GM10248 (cell line): Measurements from ENCODE around the gene DLG2.

Experiments
- CTCF ChIA-PET: fragments of 300-600 bp; sonication (Branson Sonifier 250); formaldehyde crosslinking; extraction: SDS; loops from one replicate; lab custom pipeline; 2021; ENCODE audit warnings: antibody characterized with exemption; lab: Yijun Ruan, JAX
- POLR2A ChIA-PET: fragments of 350-650 bp; sonication (Branson Sonifier 250); formaldehyde crosslinking; extraction: SDS; loops from one replicate; lab custom pipeline; 2020; ENCODE audit warnings: antibody characterized with exemption; lab: Yijun Ruan, JAX
- DNase-seq: peaks from one replicate; pipeline ENCODE4 v3.0.0; 2012; ENCODE audit errors: extremely low spot score
- CTCF ChIP-seq: IDR thresholded peaks from 2 replicates; pipeline ENCODE4 v1.5.1; 2012; ENCODE audit warnings: mild to moderate bottlenecking, low read depth; ENCODE audit errors: extremely low read depth, missing control alignments, control extremely low read depth

The DLG2 gene

GRCh38 chr11:84524422-84525051, 1102.6 kb downstream of the DLG2 start:
- CTCF ChIA-PET = interaction anchor here (1.4 to 4.2 kb wide), 6 partner anchors 12 to 697 kb away, joined by 3 to 22 read pairs (median 8); no protein-coding TSS in a partner anchor
- TF ChIP-seq CTCF = peak; percentile 33
- POLR2A ChIA-PET = no interaction called here
- DNase-seq = peak; percentile 15

- no peak for DNase-seq
- POLR2A ChIA-PET = no interaction called here
- CTCF ChIA-PET = interaction anchor here (3.0 to 4.2 kb wide), 2 partner anchors 36 to 685 kb away, joined by 13 to 22 read pairs; no protein-coding TSS in a partner anchor
- TF ChIP-seq CTCF = no peak
Measured at GRCh38 chr11:84522331-84522730, 1104.8 kb downstream of the DLG2 start.

GRCh38 chr11:84518631-84519183, 1108.4 kb downstream of the DLG2 start:
- no peak for DNase-seq
- ChIA-PET POLR2A (no interaction called here), CTCF (interaction anchor here (0.9 to 1.7 kb wide), 4 partner anchors 10 to 135 kb away, joined by 3 to 5 read pairs (median 3); no protein-coding TSS in a partner anchor)
- TF ChIP-seq CTCF = no peak

GRCh38 chr11:84514436-84514835, 1112.7 kb downstream of the DLG2 start:
- DNase-seq = no peak
- CTCF ChIA-PET = interaction anchor here (1.0 kb wide), 1 partner anchor 14 kb away, joined by 3 read pairs; no protein-coding TSS in a partner anchor
- TF ChIP-seq CTCF = no peak
- POLR2A ChIA-PET = no interaction called here

- no peak for DNase-seq
- POLR2A ChIA-PET = no interaction called here
- CTCF ChIA-PET = interaction anchor here (1.4 to 2.1 kb wide), 2 partner anchors 8 to 11 kb away, joined by 3 to 6 read pairs; no protein-coding TSS in a partner anchor
- TF ChIP-seq CTCF = no peak
Measured at GRCh38 chr11:84503503-84503902, 1123.6 kb downstream of the DLG2 start.

- ChIA-PET CTCF (no interaction called here), POLR2A (no interaction called here)
- TF ChIP-seq CTCF = no peak
- DNase-seq = no peak
Measured at GRCh38 chr11:84501750-84502149, 1125.4 kb downstream of the DLG2 start.
